Measurements from ENCODE around the gene PHB1.

PHB1 gene

GRCh38 chr17:49414622-49415350, at the start of gene PHB1:
Gene PHB1 (minus strand): TSS chr17:49414882. CDS start chr17:49413264, 1,618 bp downstream.
- DNase-seq = peak; percentile 97

GRCh38 chr17:49464049-49464448, 49.4 kb upstream of the PHB1 start:
- DNase-seq = no peak

GRCh38 chr17:49461580-49461979, 46.9 kb upstream of the PHB1 start:
- no peak for DNase-seq

- DNase-seq = no peak
Observed at GRCh38 chr17:49460401-49460800, 45.7 kb upstream of the PHB1 start.

- DNase-seq = no peak
Observed at GRCh38 chr17:49459401-49459984, 44.8 kb upstream of the PHB1 start.

- no peak for DNase-seq
Observed at GRCh38 chr17:49457564-49458535, 43.2 kb upstream of the PHB1 start.

GRCh38 chr17:49456183-49456965, 41.7 kb upstream of the PHB1 start:
- DNase-seq = peak; percentile 96

- DNase-seq = peak; percentile 58
Observed at GRCh38 chr17:49455272-49455861, 40.7 kb upstream of the PHB1 start.

- DNase-seq = no peak
Observed at GRCh38 chr17:49454050-49454449, 39.4 kb upstream of the PHB1 start.

- no peak for DNase-seq
Observed at GRCh38 chr17:49452661-49453060, 38.0 kb upstream of the PHB1 start.

GRCh38 chr17:49452201-49452600, 37.5 kb upstream of the PHB1 start:
- no peak for DNase-seq

GRCh38 chr17:49450735-49451134, 36.1 kb upstream of the PHB1 start:
- DNase-seq = peak; percentile 58

- DNase-seq = no peak
Observed at GRCh38 chr17:49450181-49450580, 35.5 kb upstream of the PHB1 start.

GRCh38 chr17:49447628-49448302, 33.1 kb upstream of the PHB1 start:
- peak; percentile 85 for DNase-seq

GRCh38 chr17:49445591-49445990, 30.9 kb upstream of the PHB1 start:
- DNase-seq = no peak

GRCh38 chr17:49444384-49444783, 29.7 kb upstream of the PHB1 start:
- no peak for DNase-seq

GRCh38 chr17:49443862-49444261, 29.2 kb upstream of the PHB1 start:
- peak; percentile 77 for DNase-seq

GRCh38 chr17:49442041-49442440, 27.4 kb upstream of the PHB1 start:
- DNase-seq = no peak

- no peak for DNase-seq
Observed at GRCh38 chr17:49441578-49441977, 26.9 kb upstream of the PHB1 start.

GRCh38 chr17:49440581-49440980, 25.9 kb upstream of the PHB1 start:
- no peak for DNase-seq

GRCh38 chr17:49439673-49440571, 25.2 kb upstream of the PHB1 start:
- DNase-seq = no peak
